ENCODE results near the gene GREB1L. TPM values are rescaled to one million over a fixed set of nuclear protein-coding genes. Genes with fewer than 3 reads are reported as not detected.

The GREB1L gene
- polyA plus RNA-seq, 3 donors from 2014 or later: 0.21 TPM; not detected in 2

- H3K9me3 Mint-ChIP-seq: no peaks in the 10 kb centered on the region
These were observed 191.4 kb downstream of the GREB1L start for GRCh38 chr18:21433436-21433835.

GRCh38 chr18:21439431-21439846 lies 197.4 kb downstream of the GREB1L start:
- H3K4me1 Mint-ChIP-seq: no peaks in the 10 kb centered on the region
- H3K27me3 Mint-ChIP-seq (ENCODE audit: low read depth in 3 of 3): peaks cover 3 to 20% (median 3%) of the 10 kb centered on the region in 3 donors
- no peaks in the 10 kb centered on the region for H3K36me3 Mint-ChIP-seq
- H3K9me3 Mint-ChIP-seq: no peaks in the 10 kb centered on the region
- no peak overlapping the region for H3K4me3 Mint-ChIP-seq
- no peak overlapping the region for H3K27ac Mint-ChIP-seq
- no peak for DNase-seq

More at GRCh38 chr18:21433436-21433835, 191.4 kb downstream of the GREB1L start:
- H3K4me3 Mint-ChIP-seq: no peak overlapping the region
- H3K4me1 Mint-ChIP-seq: no peaks in the 10 kb centered on the region
- H3K27me3 Mint-ChIP-seq (ENCODE audit: low read depth in 3 of 3): peaks cover 2 to 6% (median 3%) of the 10 kb centered on the region in 3 donors
- H3K27ac Mint-ChIP-seq: no peak overlapping the region
- H3K36me3 Mint-ChIP-seq: no peaks in the 10 kb centered on the region
- no peak for DNase-seq

GRCh38 chr18:21441670-21442069 lies 199.6 kb downstream of the GREB1L start:
- no peaks in the 10 kb centered on the region for H3K36me3 Mint-ChIP-seq
- H3K9me3 Mint-ChIP-seq: no peaks in the 10 kb centered on the region
- no peak overlapping the region for H3K27ac Mint-ChIP-seq
- no peak overlapping the region for H3K4me3 Mint-ChIP-seq
- peaks cover 0 to 18% (median 4%) of the 10 kb centered on the region in 3 donors for H3K27me3 Mint-ChIP-seq (ENCODE audit: low read depth in 3 of 3)
- DNase-seq: no peak
- H3K4me1 Mint-ChIP-seq: no peaks in the 10 kb centered on the region

- no peaks in the 10 kb centered on the region for H3K4me1 Mint-ChIP-seq
- H3K9me3 Mint-ChIP-seq: no peaks in the 10 kb centered on the region
- peaks cover 0 to 18% (median 2%) of the 10 kb centered on the region in 3 donors for H3K27me3 Mint-ChIP-seq (ENCODE audit: low read depth in 3 of 3)
- H3K27ac Mint-ChIP-seq: no peak overlapping the region
- H3K36me3 Mint-ChIP-seq: no peaks in the 10 kb centered on the region
- H3K4me3 Mint-ChIP-seq: no peak overlapping the region
- DNase-seq: no peak
These were observed 201.9 kb downstream of the GREB1L start for GRCh38 chr18:21443776-21444464.

GRCh38 chr18:21444465-21445212 lies 202.6 kb downstream of the GREB1L start:
- no peak for DNase-seq
- Mint-ChIP-seq H3K4me1 (no peaks in the 10 kb centered on the region), H3K27me3 (ENCODE audit: low read depth in 3 of 3) (peaks cover 2 to 18% (median 3%) of the 10 kb centered on the region in 3 donors), H3K36me3 (no peaks in the 10 kb centered on the region), H3K27ac (no peak overlapping the region), H3K9me3 (no peaks in the 10 kb centered on the region), H3K4me3 (no peak overlapping the region)

- Mint-ChIP-seq H3K27me3 (ENCODE audit: low read depth in 3 of 3) (peaks cover 2 to 14% (median 6%) of the 10 kb centered on the region in 3 donors), H3K36me3 (no peaks in the 10 kb centered on the region), H3K27ac (no peak overlapping the region), H3K9me3 (no peaks in the 10 kb centered on the region), H3K4me3 (no peak overlapping the region), H3K4me1 (no peaks in the 10 kb centered on the region)
- no peak for DNase-seq
These were observed 206.3 kb downstream of the GREB1L start for GRCh38 chr18:21448299-21448698.

- Mint-ChIP-seq H3K4me1 (no peaks in the 10 kb centered on the region), H3K4me3 (no peak overlapping the region), H3K36me3 (no peaks in the 10 kb centered on the region), H3K9me3 (no peaks in the 10 kb centered on the region), H3K27me3 (ENCODE audit: low read depth in 3 of 3) (peaks cover 0 to 11% (median 6%) of the 10 kb centered on the region in 3 donors), H3K27ac (no peak overlapping the region)
- DNase-seq: no peak
These were observed 207.6 kb downstream of the GREB1L start for GRCh38 chr18:21449367-21450290.

GRCh38 chr18:21450503-21450902 lies 208.5 kb downstream of the GREB1L start:
- no peak overlapping the region for H3K27ac Mint-ChIP-seq
- H3K9me3 Mint-ChIP-seq: no peaks in the 10 kb centered on the region
- H3K4me1 Mint-ChIP-seq: no peaks in the 10 kb centered on the region
- H3K27me3 Mint-ChIP-seq (ENCODE audit: low read depth in 3 of 3): peaks cover 0 to 15% (median 6%) of the 10 kb centered on the region in 3 donors
- H3K4me3 Mint-ChIP-seq: no peak overlapping the region
- no peak for DNase-seq
- no peaks in the 10 kb centered on the region for H3K36me3 Mint-ChIP-seq

DNA sequence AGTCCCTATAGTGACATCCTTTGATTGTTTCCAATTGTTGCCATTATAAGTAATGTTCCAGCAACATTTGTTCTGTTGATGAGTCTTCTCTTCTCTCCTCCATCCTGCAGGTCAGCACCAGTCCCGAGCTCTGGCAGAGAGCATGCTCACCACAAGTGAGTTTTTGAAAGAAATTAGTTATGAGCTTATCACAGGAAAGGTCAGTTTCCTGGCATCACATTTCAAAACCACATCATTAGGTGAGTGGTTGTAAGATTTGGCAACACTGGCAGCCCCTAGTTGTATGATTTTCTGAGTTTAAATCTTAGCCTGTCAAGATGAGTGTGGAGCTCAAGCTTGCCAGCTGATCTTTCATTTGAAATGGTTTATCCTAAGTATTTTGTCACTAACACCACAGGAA lies 208.9 kb downstream of the GREB1L start:
- Mint-ChIP-seq H3K36me3 (no peaks in the 10 kb centered on the region), H3K9me3 (no peaks in the 10 kb centered on the region), H3K27me3 (ENCODE audit: low read depth in 3 of 3) (peaks cover 0 to 15% (median 6%) of the 10 kb centered on the region in 3 donors), H3K4me1 (no peaks in the 10 kb centered on the region), H3K27ac (no peak overlapping the region), H3K4me3 (no peak overlapping the region)
- DNase-seq: no peak

- Mint-ChIP-seq H3K27me3 (ENCODE audit: low read depth in 3 of 3) (peaks cover 0 to 15% (median 6%) of the 10 kb centered on the region in 3 donors), H3K27ac (no peak overlapping the region), H3K36me3 (no peaks in the 10 kb centered on the region), H3K4me1 (no peaks in the 10 kb centered on the region), H3K9me3 (no peaks in the 10 kb centered on the region), H3K4me3 (no peak overlapping the region)
- DNase-seq: no peak
These were observed 209.8 kb downstream of the GREB1L start for GRCh38 chr18:21451851-21452250.

DNA sequence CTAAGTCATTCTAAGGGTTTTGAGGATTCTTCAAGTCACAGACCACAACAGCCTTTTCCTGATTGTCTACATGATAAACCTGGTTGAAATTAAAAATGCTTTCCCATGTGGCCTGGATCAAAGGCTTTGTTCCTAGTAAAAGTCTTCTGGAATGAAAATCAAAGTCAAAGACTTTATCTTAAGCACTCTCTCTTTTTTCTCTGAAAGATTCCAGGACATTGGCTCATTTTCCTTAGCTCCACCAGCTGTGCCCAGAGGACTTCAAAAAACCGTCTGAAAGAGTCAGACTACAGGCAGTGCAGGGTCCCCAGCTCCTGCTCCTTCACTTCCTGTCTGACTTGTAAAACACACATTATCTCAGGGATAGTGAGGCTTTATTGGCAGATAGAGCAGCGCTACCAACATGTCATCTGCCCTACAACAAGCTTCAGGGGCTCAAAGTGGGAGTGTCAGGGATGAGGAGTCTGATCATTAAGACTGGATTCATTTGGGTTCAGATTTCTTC lies 210.3 kb downstream of the GREB1L start:
- no peak for DNase-seq
- Mint-ChIP-seq H3K27me3 (ENCODE audit: low read depth in 3 of 3) (peaks cover 0 to 15% (median 6%) of the 10 kb centered on the region in 3 donors), H3K4me1 (no peaks in the 10 kb centered on the region), H3K4me3 (no peak overlapping the region), H3K9me3 (no peaks in the 10 kb centered on the region), H3K36me3 (no peaks in the 10 kb centered on the region), H3K27ac (no peak overlapping the region)

DNA sequence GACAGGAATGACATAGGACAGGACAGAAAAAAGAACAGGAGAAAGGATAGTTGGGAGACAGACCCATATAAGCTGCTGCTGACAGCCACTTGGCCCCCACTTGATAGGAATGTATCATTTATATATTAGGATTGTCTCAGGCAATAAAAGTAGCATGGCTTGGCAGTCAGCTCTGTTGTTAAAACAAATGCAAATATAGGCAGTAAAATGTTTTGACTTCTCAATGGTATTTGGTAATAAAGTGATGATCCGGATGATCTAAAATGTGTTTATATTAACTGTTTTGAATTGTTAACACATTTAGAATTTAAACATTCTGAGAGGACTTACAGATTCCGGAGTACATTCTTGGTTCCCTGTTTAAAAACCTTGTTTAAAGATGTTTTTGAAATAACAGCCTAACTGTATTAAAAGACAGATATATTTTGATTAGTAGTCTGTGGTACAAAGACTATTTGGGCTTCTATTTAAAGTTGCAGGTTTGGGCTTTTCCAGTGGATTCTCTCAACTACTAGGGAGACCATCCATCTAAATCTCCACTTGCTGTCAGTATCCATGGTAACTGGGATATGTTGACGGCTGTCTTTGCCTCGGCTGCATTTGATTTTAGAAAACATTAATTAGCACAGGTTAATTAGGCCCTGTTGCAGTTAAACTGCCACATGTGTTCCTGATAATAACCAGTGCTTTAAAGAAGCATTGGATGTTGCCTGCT lies 210.9 kb downstream of the GREB1L start:
- Mint-ChIP-seq H3K36me3 (no peaks in the 10 kb centered on the region), H3K4me1 (no peaks in the 10 kb centered on the region), H3K9me3 (no peaks in the 10 kb centered on the region), H3K4me3 (no peak overlapping the region), H3K27ac (no peak overlapping the region), H3K27me3 (ENCODE audit: low read depth in 3 of 3) (peaks cover 0 to 15% (median 6%) of the 10 kb centered on the region in 3 donors)
- no peak for DNase-seq

- H3K27me3 Mint-ChIP-seq (ENCODE audit: low read depth in 3 of 3): peaks cover 0 to 15% (median 7%) of the 10 kb centered on the region in 3 donors
- H3K4me3 Mint-ChIP-seq: no peak overlapping the region
- no peaks in the 10 kb centered on the region for H3K4me1 Mint-ChIP-seq
- H3K9me3 Mint-ChIP-seq: no peaks in the 10 kb centered on the region
- DNase-seq: no peak
- no peak overlapping the region for H3K27ac Mint-ChIP-seq
- no peaks in the 10 kb centered on the region for H3K36me3 Mint-ChIP-seq
These were observed 211.5 kb downstream of the GREB1L start for GRCh38 chr18:21453511-21453901.

Data from immature natural killer cell (primary cell).